ENCODE results near the gene RGS9.

The RGS9 gene

DNA sequence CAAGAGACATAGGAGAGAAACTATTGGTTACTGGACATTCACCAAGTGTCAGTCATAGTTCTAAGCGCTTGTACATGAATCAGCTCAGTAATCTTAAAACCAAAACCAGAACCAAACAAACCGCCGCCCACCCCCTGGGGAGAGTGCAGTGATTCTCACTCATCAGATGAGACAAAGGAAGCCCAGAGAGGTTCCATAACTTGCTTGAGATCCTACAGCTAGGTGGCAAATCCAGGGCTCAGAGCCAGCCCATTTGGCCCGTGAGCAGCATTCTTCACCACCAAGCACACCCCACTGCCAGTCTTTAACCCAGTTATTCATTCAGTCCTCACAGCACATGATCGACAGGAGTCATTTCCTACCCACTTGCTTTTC, 37.2 kb upstream of the RGS9 start:
- no peak for TF ChIP-seq CTCF (IDR thresholded peaks at IDR 0.05)

GRCh38 chr17:65100316-65101140, 36.6 kb upstream of the RGS9 start:
- TF ChIP-seq CTCF (IDR thresholded peaks at IDR 0.05) = peak; percentile 96

GRCh38 chr17:65101371-65101770, 35.8 kb upstream of the RGS9 start:
- no peak for TF ChIP-seq CTCF (IDR thresholded peaks at IDR 0.05)

GRCh38 chr17:65102235-65102634, 34.9 kb upstream of the RGS9 start:
- no peak for TF ChIP-seq CTCF (IDR thresholded peaks at IDR 0.05)

DNA sequence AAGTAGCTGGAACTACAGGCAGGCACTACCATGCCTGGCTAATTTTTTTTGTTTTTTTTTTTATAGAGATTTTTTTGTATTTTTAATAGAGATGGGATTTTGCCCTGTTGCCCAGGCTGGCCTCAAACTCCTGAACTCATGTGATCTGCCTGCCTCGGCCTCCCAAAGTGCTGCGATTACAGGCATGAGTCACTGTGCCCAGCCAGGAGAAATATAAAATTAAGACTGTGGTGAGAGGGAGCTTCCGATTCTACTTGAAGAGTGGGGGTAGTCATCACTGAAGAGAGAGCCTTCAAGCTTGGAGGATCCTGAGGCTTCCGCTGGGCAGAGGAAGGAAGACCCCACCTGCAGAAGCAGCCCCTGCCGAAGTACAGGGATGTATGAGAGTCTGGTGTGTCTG, 34.4 kb upstream of the RGS9 start:
- no peak for TF ChIP-seq CTCF (IDR thresholded peaks at IDR 0.05)

DNA sequence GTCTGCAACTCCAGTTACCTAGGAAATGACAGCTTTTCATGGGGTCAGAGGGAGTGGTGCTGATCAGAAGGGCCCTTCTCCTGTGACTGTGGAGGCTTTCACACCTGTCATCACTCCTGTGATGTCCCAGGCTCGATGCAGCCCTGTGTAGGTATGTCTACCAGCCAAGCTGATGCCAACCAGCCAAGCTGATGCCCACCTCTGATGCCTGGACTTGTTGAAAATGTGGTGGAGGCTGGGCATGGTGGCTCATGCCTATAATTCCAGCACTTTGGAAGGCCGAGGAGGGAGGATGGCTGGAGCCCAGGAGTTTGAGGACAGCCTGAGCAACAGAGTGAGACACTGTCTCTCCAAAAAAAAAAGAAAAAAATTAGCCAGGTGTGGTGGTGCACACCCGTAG, 33.7 kb upstream of the RGS9 start:
- TF ChIP-seq CTCF (IDR thresholded peaks at IDR 0.05) = no peak

DNA sequence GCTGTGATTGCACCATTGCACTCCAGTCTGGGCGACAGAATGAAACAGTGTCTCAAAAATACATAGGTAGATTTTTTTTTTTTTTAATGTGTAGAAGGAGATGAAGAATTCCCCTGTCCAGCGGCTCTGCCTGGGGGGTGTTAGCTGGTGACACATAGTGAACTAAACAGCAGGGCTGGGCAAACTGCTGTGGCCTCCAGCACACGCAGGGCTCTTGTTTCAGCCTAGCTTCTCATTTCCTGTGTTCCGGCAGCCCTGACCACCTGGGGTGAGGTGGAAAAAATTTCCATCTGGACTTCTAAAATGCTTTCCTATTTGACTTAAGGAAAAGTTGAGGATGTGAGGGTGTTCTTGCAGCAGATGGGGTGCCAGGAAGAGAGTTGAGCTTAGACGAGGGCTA, 33.3 kb upstream of the RGS9 start:
- no peak for TF ChIP-seq CTCF (IDR thresholded peaks at IDR 0.05)

DNA sequence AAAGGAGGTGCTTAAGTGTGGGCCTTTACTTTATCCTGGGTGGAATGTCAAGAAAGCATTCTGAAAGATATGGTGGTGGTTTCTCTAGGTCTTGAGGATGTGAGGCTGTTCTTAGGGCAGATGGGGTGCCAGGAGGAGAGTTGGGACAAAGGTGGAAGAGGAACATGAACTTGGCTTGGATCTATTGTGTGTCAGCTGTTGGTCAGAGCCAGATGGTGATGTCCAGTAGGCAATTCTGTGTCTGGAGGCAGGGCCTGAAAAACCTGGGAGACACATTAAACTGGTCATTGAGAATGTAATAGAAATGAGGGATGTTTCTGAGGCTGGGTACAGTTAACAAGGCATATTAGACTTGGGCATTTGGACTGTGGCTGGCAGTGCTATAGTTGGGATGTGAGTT, 32.6 kb upstream of the RGS9 start:
- TF ChIP-seq CTCF (IDR thresholded peaks at IDR 0.05) = no peak
